Caki2 (cell line): ENCODE data around the gene FCMR. TPM values are rescaled to one million over a fixed set of nuclear protein-coding genes. Genes with fewer than 3 reads are reported as not detected.
"Not testable (repeated sequence)": the region's sequence is repeated elsewhere in the genome, so short reads cannot be mapped to it uniquely, and the experiment has no call there.

ENCODE experiments used
- DNase-seq: peaks from one replicate; pipeline ENCODE4 v3.0.0-alpha.2; 2015; ENCODE audit warnings: low read depth
- in situ Hi-C: cut with HindIII; loops from 2 replicates; pipeline ENCODE4 v1.10.0; 2016; ENCODE audit warnings: low sequenced_read_pairs, low pct_unique_long_range_greater_than_20kb, mixed read lengths
- total RNA-seq: library from RNA; depleted of rRNA; stranded (reverse); fragments of >200 nt; shearing (Covaris generic); gene quantifications from 2 replicates; pipeline ENCODE4 v1.2.3, GENCODE V29; 2014; ENCODE audit warnings: low replicate concordance

FCMR gene
- total RNA-seq, 1 experiment from 2014 or later = not detected

DNA sequence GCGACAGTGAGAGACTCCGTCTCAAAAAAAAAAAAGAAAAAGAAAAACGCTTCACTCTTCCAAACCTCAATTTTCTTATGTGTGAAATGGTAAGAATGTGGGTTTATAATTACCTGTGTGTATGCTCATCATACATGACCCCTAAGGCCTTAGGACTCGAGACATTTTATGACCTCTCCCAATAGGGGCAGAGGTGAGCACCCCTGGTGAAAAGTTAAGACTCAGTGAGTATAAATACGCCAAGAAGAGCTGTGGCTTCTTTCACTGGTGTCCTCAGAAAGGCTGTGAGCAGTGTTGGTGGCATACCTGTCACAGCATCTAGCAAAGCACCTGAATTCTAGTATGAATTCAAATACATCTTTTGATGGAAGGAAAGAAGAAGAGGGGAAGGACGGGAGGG lies 7.8 kb upstream of the FCMR start:
- no peak for DNase-seq
- in situ Hi-C loops = no loop called here

DNA sequence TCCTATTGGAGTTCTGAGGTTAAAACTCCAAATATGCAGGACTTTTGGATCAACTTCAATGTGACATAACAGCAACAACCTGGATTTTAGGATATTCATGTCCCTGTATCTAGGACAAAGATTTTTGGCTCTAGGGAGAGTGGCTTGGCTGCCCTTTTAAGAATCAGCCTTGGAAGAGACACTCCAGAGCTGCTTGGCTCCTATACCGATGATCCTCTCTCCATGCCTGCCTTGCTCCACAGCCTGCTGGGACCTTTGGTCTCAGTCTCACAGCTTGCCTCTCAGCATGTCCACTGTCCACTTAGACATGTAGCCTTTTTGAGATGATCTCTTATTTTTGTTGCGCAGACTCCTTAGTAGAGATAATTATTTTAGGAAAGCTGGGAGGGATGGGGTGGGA lies 4.5 kb upstream of the FCMR start:
- in situ Hi-C loops = no loop called here
- no peak for DNase-seq

DNA sequence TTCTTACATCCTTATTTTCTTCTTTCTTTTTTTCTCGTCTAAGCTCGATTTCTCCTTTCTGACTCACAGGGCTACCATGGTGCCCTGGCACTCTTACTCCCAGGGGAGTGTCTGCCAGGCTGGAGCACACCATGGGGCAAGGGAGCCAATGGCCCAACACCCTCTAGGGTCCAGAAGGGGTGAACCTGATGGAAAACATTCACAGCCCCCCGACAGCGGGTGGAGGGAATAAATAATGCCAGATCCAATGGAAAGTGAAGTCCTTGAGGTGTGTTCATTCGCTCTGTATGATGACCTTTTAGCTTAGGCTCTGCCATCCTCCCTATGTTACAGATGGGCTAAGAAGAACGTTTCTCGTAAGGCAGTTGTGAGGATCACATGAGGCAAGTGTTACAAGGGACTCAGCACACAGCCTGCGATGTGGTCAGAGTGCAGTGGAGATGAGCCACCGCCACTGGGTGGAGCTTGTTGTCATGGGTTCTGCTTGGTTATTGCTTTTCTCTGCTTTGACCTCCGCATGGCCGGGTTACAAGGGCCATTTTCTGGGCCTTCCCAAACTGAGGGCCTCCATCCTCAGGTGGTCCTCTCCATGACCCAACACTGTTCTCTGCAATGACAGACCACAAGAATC lies 3.5 kb upstream of the FCMR start:
- in situ Hi-C loops = no loop called here
- DNase-seq = no peak

DNA sequence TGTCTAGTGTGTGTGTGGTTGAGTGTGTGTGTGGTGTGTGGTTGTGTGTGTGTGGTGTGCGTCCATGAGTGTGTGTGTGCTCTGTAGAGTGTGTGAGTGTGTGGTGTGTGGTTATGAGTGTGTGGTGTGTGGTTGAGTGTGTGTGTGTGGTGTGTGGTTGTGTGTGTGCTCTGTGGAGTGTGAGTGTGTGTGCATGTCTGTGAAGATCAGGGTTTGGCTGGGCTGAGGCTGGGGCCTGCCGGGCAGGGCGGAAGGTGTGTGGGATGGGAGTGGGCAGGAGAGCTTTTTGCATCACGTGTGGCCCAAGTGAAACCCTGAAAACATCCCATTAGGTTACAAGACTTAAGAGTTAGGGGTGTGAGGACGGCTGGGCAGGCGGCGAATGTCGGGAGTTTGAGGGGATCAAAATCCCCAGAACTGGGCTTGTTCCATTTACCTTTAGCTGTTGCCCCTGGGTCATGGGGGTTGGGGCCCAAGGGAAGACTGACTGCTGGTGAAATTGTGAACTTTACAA lies 2.9 kb upstream of the FCMR start:
- DNase-seq = no peak
- in situ Hi-C loops = no loop called here

DNA sequence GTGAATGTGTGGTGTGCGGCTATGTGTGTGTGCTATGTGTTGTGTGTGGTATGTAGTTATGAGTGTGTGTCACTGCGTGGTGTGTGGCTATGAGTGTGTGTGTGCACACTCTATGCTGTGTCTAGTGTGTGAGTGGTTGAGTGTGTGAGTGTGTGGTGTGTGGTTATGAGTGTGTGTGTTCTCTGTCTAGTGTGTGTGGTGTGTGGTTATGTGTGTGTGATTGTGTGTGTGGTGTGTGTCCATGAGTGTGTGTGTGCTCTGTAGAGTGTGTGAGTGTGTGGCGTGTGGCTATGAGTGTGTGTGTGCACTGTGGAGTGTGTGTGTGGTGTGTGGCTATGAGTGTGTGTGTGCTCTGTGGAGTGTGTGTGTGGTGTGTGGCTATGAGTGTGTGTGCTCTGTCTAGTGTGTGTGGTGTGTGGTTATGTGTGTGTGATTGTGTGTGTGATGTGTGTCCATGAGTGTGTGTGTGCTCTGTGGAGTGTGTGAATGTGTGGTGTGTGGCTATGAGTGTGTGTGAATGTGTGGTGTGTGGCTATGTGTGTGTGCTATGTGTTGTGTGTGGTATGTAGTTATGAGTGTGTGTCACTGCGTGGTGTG lies 2.3 kb upstream of the FCMR start:
- in situ Hi-C loops, DNase-seq: not testable (repeated sequence)

GRCh38 chr1:206923009-206923960 lies 1.5 kb upstream of the FCMR start:
- in situ Hi-C loops = no loop called here
- no peak for DNase-seq

- DNase-seq = no peak
- in situ Hi-C loops = no loop called here
These were observed 783 bp upstream of the FCMR start for GRCh38 chr1:206922524-206922923.

DNA sequence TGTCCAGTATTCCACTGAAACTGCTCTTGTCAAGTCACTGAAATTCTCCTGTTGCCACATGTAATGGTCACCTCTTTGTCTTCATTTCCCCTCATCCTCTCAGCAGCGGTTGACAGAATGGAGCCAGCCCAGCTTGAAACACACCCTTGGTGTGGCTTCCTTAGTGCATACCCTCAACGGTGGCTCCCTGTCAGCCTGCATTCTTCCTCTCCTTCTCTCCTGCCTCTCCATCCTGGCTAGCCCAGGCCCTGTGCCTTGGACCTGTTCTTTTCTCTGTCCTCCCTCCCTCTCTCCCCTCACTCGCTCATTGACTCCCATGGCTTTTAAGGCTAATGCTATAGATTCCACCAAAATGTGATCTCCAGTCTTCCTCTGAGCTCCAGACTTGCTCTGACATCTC lies 3.7 kb downstream of the FCMR start:
- in situ Hi-C loops = no loop called here
- DNase-seq = no peak

DNA sequence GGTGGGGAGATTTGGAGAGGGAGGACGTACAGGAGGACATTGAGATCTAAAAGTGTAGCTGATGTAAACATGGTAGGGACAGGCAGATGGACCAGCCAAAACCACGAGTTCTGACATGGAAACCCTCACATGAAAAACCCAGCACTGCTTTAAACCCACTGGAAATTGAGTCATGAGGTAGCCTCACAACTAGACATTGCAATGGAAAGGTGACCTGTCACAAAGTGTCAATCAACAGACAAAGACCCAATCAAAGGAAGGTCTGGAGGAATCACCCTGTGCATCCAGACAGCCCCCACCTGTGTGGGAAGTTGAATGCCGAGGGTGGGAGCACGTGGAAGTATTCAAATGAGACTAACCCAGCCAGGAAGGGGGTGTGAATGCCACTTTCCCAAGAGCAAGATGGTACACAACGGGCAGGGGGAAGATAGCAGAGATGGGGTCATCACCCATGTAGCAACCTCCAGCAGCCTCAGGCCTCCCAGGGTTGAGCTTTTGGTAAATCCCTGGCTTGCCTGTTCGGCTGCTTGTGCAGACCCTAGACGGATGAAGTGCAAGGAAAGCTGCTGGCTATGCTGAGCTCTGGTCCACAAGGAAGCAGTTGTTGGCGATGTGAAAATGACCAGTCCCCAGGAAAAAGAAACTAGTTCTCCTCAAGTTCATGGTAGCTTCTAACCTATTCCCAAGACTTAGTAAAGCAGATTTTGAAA lies 5.6 kb downstream of the FCMR start:
- DNase-seq = no peak
- in situ Hi-C loops = no loop called here

GRCh38 chr1:206915030-206915735 lies 6.6 kb downstream of the FCMR start:
- in situ Hi-C loops = no loop called here
- peak; percentile 64 for DNase-seq

GRCh38 chr1:206913766-206914537 lies 7.8 kb downstream of the FCMR start:
- no peak for DNase-seq
- in situ Hi-C loops = no loop called here

GRCh38 chr1:206912445-206913095 lies 9.2 kb downstream of the FCMR start:
- in situ Hi-C loops = no loop called here
- DNase-seq = peak; percentile 53

DNA sequence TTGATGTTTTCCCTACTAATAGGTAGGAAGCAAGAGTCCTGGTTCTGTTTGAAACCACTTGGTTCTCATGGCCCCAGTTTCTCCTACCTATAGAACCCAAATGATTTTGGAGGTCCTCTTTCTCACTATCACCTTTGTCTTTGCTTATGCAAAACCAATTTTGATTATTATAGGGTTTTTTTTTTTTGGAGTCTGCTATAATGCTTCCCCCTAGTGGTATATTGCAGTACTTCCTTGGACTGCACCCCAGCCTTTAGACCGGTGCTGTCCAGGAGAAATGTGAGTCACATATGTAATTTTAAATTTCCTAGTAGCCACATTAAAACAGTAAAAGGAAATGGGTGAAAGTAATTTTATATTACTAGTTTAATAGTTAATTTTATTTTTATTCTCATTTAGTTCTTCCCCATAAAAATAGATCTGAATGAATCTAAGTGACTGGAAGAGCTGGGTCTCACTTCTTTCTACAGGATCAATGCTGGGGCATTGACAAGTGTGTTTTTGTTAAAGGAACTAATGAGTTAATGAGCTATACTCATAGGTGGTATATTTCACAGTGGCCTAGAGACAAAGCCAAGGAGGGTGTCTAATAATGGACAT lies 10.6 kb downstream of the FCMR start:
- in situ Hi-C loops = no loop called here
- peak; percentile 66 for DNase-seq

GRCh38 chr1:206909883-206910318 lies 11.8 kb downstream of the FCMR start:
- in situ Hi-C loops = no loop called here
- no peak for DNase-seq

GRCh38 chr1:206909161-206909882 lies 12.4 kb downstream of the FCMR start:
- in situ Hi-C loops = no loop called here
- peak; percentile 41 for DNase-seq

GRCh38 chr1:206908038-206908437 lies 13.7 kb downstream of the FCMR start:
- DNase-seq = no peak
- in situ Hi-C loops = no loop called here
